Fibroblast of skin of left quadriceps (primary cell): Measurements from ENCODE around the gene SCN7A.
"Not testable (repeated sequence)": the region's sequence is repeated elsewhere in the genome, so short reads cannot be mapped to it uniquely, and the experiment has no call there.

Experiments
- DNase-seq, 2 experiments: peaks; one replicate each; pipeline ENCODE4 v3.0.0-alpha.2; 2013; ENCODE audit warnings: low read depth in 2 of 2

SCN7A gene

GRCh38 chr2:166494140-166494624, at the start of gene SCN7A:
Gene SCN7A (minus strand): TSS chr2:166494249. CDS start chr2:166477696, 16,553 bp downstream.
- no peak for DNase-seq

GRCh38 chr2:166539340-166540162, 45.5 kb upstream of the SCN7A start:
- DNase-seq, result peak; percentile 49 to 58

- DNase-seq, result no peak
These were observed 42.1 kb upstream of the SCN7A start for GRCh38 chr2:166536111-166536510.

- no peak for DNase-seq
These were observed 27.1 kb upstream of the SCN7A start for GRCh38 chr2:166521155-166521554.

GRCh38 chr2:166520604-166521003, 26.6 kb upstream of the SCN7A start:
- DNase-seq, result no peak

- no peak for DNase-seq
These were observed 25.4 kb upstream of the SCN7A start for GRCh38 chr2:166519391-166519962.

- DNase-seq, result no peak
These were observed 24.8 kb upstream of the SCN7A start for GRCh38 chr2:166518634-166519390.

- no peak for DNase-seq
These were observed 23.5 kb upstream of the SCN7A start for GRCh38 chr2:166517533-166518061.

- DNase-seq, result no peak
These were observed 22.8 kb upstream of the SCN7A start for GRCh38 chr2:166516712-166517303.

- no peak for DNase-seq
These were observed 19.9 kb upstream of the SCN7A start for GRCh38 chr2:166513952-166514351.

- no peak for DNase-seq
These were observed 5.2 kb upstream of the SCN7A start for GRCh38 chr2:166499281-166499680.

- no peak for DNase-seq
These were observed 2.6 kb downstream of the SCN7A start for GRCh38 chr2:166491461-166491860.

- DNase-seq, result no peak
These were observed 6.9 kb downstream of the SCN7A start for GRCh38 chr2:166487171-166487570.

- peak in 1 of 2 experiments; percentile 2 for DNase-seq
These were observed 8.4 kb downstream of the SCN7A start for GRCh38 chr2:166485558-166486178.

- no peak for DNase-seq
These were observed 21.7 kb downstream of the SCN7A start for GRCh38 chr2:166472332-166472731.

- DNase-seq, result no peak
These were observed 25.7 kb downstream of the SCN7A start for GRCh38 chr2:166468124-166469024.

GRCh38 chr2:166464187-166464586, 29.9 kb downstream of the SCN7A start:
- DNase-seq, result no peak

GRCh38 chr2:166463640-166464039, 30.4 kb downstream of the SCN7A start:
- DNase-seq, result no peak

- DNase-seq, result no peak
These were observed 35.4 kb downstream of the SCN7A start for GRCh38 chr2:166458674-166459073.

- not testable (repeated sequence) for DNase-seq
These were observed 38.2 kb downstream of the SCN7A start for GRCh38 chr2:166455823-166456222.
